ENCODE data around the gene CCDC116.

DNA sequence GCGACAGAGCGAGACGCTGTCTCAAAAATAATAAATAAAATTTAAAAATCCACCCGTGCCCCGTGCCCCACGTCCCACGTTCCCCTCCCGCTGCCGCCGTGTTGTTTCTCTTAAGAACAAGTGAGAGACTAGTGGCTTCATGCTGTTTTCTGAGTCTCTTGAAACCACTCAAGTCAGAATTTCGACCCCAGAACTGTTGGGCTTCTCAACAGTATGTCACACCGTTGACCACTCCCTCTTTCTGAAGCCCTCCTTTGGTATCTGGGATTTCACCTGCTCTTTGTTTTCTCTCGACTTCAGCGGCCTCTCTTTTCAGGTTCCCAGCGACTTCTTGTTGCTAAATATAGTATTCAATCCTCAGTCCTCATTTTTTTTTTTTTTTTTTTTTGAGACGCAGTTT, 34.2 kb downstream of the CCDC116 start:
- no peak for TF ChIP-seq TSHZ2 (CRISPR knock-in tag; IDR thresholded peaks at IDR 0.05)
- TF ChIP-seq RARB (CRISPR knock-in tag; IDR thresholded peaks at IDR 0.05) = no peak
- no peak for TF ChIP-seq CREB5 (CRISPR knock-in tag; IDR thresholded peaks at IDR 0.05; ENCODE audit: low read depth)
- no peak for TF ChIP-seq GLIS3 (CRISPR knock-in tag; IDR thresholded peaks at IDR 0.05)
- TF ChIP-seq TCF4 (CRISPR knock-in tag; IDR thresholded peaks at IDR 0.05; ENCODE audit: borderline replicate concordance) = no peak
- TF ChIP-seq ZFP30 (CRISPR knock-in tag; IDR thresholded peaks at IDR 0.05) = no peak
- TF ChIP-seq, protein P1, sequence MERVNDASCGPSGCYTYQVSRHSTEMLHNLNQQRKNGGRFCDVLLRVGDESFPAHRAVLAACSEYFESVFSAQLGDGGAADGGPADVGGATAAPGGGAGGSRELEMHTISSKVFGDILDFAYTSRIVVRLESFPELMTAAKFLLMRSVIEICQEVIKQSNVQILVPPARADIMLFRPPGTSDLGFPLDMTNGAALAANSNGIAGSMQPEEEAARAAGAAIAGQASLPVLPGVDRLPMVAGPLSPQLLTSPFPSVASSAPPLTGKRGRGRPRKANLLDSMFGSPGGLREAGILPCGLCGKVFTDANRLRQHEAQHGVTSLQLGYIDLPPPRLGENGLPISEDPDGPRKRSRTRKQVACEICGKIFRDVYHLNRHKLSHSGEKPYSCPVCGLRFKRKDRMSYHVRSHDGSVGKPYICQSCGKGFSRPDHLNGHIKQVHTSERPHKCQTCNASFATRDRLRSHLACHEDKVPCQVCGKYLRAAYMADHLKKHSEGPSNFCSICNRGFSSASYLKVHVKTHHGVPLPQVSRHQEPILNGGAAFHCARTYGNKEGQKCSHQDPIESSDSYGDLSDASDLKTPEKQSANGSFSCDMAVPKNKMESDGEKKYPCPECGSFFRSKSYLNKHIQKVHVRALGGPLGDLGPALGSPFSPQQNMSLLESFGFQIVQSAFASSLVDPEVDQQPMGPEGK (CRISPR knock-in tag; IDR thresholded peaks at IDR 0.05; ENCODE audit: borderline replicate concordance) = no peak
- TF ChIP-seq CSRNP3 (CRISPR knock-in tag; IDR thresholded peaks at IDR 0.05) = no peak
- TF ChIP-seq PPARA (CRISPR knock-in tag; IDR thresholded peaks at IDR 0.05; ENCODE audit: borderline replicate concordance) = no peak
- TF ChIP-seq ZNF8 (CRISPR knock-in tag; IDR thresholded peaks at IDR 0.05) = no peak
- no peak for TF ChIP-seq ISL1 (CRISPR knock-in tag; IDR thresholded peaks at IDR 0.05)
- no peak for TF ChIP-seq ESRRG (CRISPR knock-in tag; IDR thresholded peaks at IDR 0.05)
- no peak for TF ChIP-seq ARNTL (CRISPR knock-in tag; IDR thresholded peaks at IDR 0.05; ENCODE audit: borderline replicate concordance, low read depth)
- TF ChIP-seq ZFP3 (CRISPR knock-in tag; IDR thresholded peaks at IDR 0.05) = no peak
